Measurements from ENCODE around the gene IL22RA1.

- TF ChIP-seq EZH2 (IDR thresholded peaks at IDR 0.05; ENCODE audit: low read length, missing control alignments) (no peak), CTCF (conservative IDR thresholded peaks at IDR 0.05 in 1 of 2, IDR thresholded peaks at IDR 0.05 in 1 of 2; ENCODE audit: low read depth in 1 of 2, low read length in 2 of 2) (no peak)
Observed at GRCh38 chr1:24169286-24169685, 26.3 kb upstream of the IL22RA1 start.

All from fibroblast of lung (primary cell).